ENCODE data around the gene SLC35F3. TPM values are rescaled to one million over a fixed set of nuclear protein-coding genes. Genes with fewer than 3 reads are reported as not detected.

SLC35F3 gene
- total RNA-seq, 1 experiment from 2014 or later: 3.3 TPM

- BruUV-seq (replicated peaks): no TSS peak
- ChIA-PET CTCF (interaction anchor here (0.5 to 1.2 kb wide), 4 partner anchors 30 to 1615 kb away, joined by 3 to 5 read pairs (median 3); no protein-coding TSS in a partner anchor), POLR2A (interaction anchor here (0.6 to 2.4 kb wide), 3 partner anchors 9 to 514 kb away, joined by 3 to 6 read pairs (median 3); no protein-coding TSS in a partner anchor)
- peaks cover 11% of the 10 kb centered on the region for H3K27me3 Mint-ChIP-seq (ENCODE audit: insufficient read depth, unreplicated experiment)
- H3K4me1 Mint-ChIP-seq (ENCODE audit: insufficient read depth, unreplicated experiment): no peaks in the 10 kb centered on the region
- H3K27ac Mint-ChIP-seq (ENCODE audit: low read depth, unreplicated experiment): no peak overlapping the region
- no peak for TF ChIP-seq CTCF (IDR thresholded peaks at IDR 0.05; ENCODE audit: unreplicated experiment)
- H3K9me3 Mint-ChIP-seq (ENCODE audit: unreplicated experiment): peaks cover 8% of the 10 kb centered on the region
- no peak overlapping the region for H3K4me3 Mint-ChIP-seq (ENCODE audit: unreplicated experiment)
- DNase-seq (ENCODE audit: unreplicated experiment): no peak
- H3K36me3 Mint-ChIP-seq (ENCODE audit: insufficient read depth, unreplicated experiment): no peaks in the 10 kb centered on the region
- intact Hi-C loops (cut with micrococcal nuclease): no loop called here
Observed at GRCh38 chr1:233897325-233898162, 6.9 kb upstream of the SLC35F3 start.

GRCh38 chr1:233901495-233901894 lies 3.0 kb upstream of the SLC35F3 start:
- H3K27me3 Mint-ChIP-seq (ENCODE audit: insufficient read depth, unreplicated experiment): peaks cover 11% of the 10 kb centered on the region
- H3K27ac Mint-ChIP-seq (ENCODE audit: low read depth, unreplicated experiment): no peak overlapping the region

GRCh38 chr1:233905416-233906051 lies 1.1 kb downstream of the SLC35F3 start:
- Mint-ChIP-seq H3K4me3 (ENCODE audit: unreplicated experiment) (peak overlapping the region; percentile 78), H3K9me3 (ENCODE audit: unreplicated experiment) (no peaks in the 10 kb centered on the region), H3K27me3 (ENCODE audit: insufficient read depth, unreplicated experiment) (peaks cover 11% of the 10 kb centered on the region), H3K4me1 (ENCODE audit: insufficient read depth, unreplicated experiment) (peaks cover 25% of the 10 kb centered on the region), H3K36me3 (ENCODE audit: insufficient read depth, unreplicated experiment) (no peaks in the 10 kb centered on the region), H3K27ac (ENCODE audit: low read depth, unreplicated experiment) (no peak overlapping the region)
- no peak for DNase-seq (ENCODE audit: unreplicated experiment)
- intact Hi-C loops (cut with micrococcal nuclease): loop anchor here (2.0 to 10.0 kb wide), 5 partner anchors 115 to 591 kb away; partner anchors contain the start of gene KCNK1
- BruUV-seq (replicated peaks): no TSS peak
- POLR2A ChIA-PET: interaction anchor here (0.6 to 1.5 kb wide), 4 partner anchors 12 to 465 kb away, joined by 3 to 6 read pairs (median 4); no protein-coding TSS in a partner anchor
- CTCF ChIA-PET: interaction anchor here (0.6 to 3.2 kb wide), 20 partner anchors 8 to 614 kb away, joined by 3 to 19 read pairs (median 4); no protein-coding TSS in a partner anchor
- no peak for TF ChIP-seq CTCF (IDR thresholded peaks at IDR 0.05; ENCODE audit: unreplicated experiment)

More at GRCh38 chr1:233901495-233901894, 3.0 kb upstream of the SLC35F3 start:
- H3K4me1 Mint-ChIP-seq (ENCODE audit: insufficient read depth, unreplicated experiment): peaks cover 6% of the 10 kb centered on the region
- no peak for DNase-seq (ENCODE audit: unreplicated experiment)
- POLR2A ChIA-PET: no interaction called here
- CTCF ChIA-PET: interaction anchor here (0.7 to 1.7 kb wide), 3 partner anchors 34 to 461 kb away, joined by 3 to 4 read pairs (median 3); no protein-coding TSS in a partner anchor
- H3K4me3 Mint-ChIP-seq (ENCODE audit: unreplicated experiment): no peak overlapping the region
- intact Hi-C loops (cut with micrococcal nuclease): loop anchor here (10.0 kb wide), 3 partner anchors 197 to 587 kb away; no protein-coding TSS in a partner anchor
- peaks cover 8% of the 10 kb centered on the region for H3K9me3 Mint-ChIP-seq (ENCODE audit: unreplicated experiment)
- no peak for TF ChIP-seq CTCF (IDR thresholded peaks at IDR 0.05; ENCODE audit: unreplicated experiment)
- H3K36me3 Mint-ChIP-seq (ENCODE audit: insufficient read depth, unreplicated experiment): no peaks in the 10 kb centered on the region
- no TSS peak for BruUV-seq (replicated peaks)
